ENCODE results near the gene UBE3B. TPM values are rescaled to one million over a fixed set of nuclear protein-coding genes. Genes with fewer than 3 reads are reported as not detected.

Gene UBE3B
- total and polyA plus RNA-seq, 2 donors (not counting 1 experiment from before 2014, with no cell fraction given), result 27.2 to 52.1 TPM

DNA sequence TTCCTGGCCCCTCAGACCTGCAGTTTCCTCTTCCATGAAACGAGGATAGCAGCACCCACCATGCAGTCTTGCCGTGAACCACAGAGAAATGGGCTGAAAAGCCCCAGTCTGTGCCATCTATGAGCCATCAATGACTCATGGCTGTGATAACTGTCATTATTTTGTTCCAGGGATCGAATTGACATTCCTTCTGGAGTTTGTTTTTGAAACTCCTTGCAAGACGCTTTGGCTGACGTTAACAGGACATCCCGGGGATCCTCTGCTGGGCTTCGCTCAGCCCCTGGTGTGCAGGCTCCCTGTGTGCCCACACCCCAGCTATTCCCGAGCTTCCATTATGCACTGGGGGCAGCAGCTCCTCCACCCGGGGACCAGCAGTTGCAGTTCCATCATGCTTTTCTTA, 62.1 kb downstream of the UBE3B start:
- H3K27ac Mint-ChIP-seq, result no peak overlapping the region

DNA sequence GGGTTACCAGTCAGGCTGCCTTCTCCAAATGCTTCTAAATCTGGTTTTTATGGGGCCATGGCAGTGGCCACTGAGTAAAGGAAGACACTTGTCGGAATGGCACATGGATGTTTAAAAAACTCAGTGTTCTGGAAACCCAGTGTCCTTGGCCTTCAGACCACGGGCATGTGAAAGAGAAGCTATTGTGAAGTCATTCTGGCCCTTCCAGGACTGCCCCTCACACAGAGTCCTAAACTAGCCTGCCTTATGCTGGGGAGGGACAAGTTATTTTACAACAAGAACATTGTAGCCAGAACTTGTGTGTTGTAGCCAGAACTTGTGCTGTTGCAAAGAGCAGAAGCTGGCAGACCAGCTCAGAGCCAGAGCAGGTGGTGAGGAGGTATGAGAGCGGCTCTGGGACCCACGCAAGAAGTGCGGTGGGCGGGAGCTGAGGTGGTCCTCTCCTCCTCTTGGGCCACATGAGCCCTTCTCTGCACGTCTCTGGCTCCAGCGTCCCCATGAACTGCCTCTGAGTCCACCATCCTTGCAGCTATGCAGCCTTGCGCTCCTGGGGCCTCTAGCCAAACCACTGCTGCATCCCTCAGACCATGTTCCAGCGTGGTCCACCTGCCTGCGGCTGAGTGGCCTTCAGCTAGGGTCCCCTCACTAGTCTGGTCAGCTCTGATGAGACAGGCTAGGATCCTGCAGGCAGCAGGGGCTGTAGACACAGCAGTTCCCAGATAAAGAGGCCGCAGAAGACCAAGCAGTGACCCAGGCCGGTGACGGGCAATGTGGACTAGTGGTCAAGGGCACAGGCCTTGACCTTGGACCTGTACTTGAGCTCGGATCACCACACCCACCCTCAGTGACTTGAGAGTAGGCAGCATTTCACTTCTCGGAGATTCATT, 63.3 kb downstream of the UBE3B start:
- H3K27ac Mint-ChIP-seq, result no peak overlapping the region
- ATAC-seq (ENCODE audit: low read depth) (no peak), DNase-seq (no peak)
- 93% methylated on average over 16 of the region's 16 CpGs for WGBS (ENCODE audit: insufficient coverage)
- H3K4me3 Mint-ChIP-seq, result no peak overlapping the region
- Histone ChIP-seq H3K27me3 (replicated peaks in 1 of 4; ENCODE audit: control extremely low read depth in 1 of 4, control insufficient read depth in 3 of 4, insufficient read depth in 4 of 4, low read length in 3 of 4) (no peaks in the 10 kb centered on the region), H3K4me3 (ENCODE audit: control extremely low read depth in 1 of 5, extremely low read depth in 1 of 5, insufficient read depth in 1 of 5, low read depth in 2 of 5, low read length in 4 of 5) (no peak overlapping the region), H3K79me2 (ENCODE audit: control insufficient read depth, insufficient read depth, low read length) (no peaks in the 10 kb centered on the region), H3K9ac (ENCODE audit: low read length) (no peak overlapping the region), H4K20me1 (ENCODE audit: control insufficient read depth, insufficient read depth, low read length, poor library complexity, severe bottlenecking) (no peaks in the 10 kb centered on the region), H3K36me3 (replicated peaks in 1 of 2; ENCODE audit: control extremely low read depth in 1 of 2, control insufficient read depth in 1 of 2, extremely low read depth in 1 of 2, insufficient read depth in 2 of 2, low read length in 1 of 2) (peaks cover 0 to 3% of the 10 kb centered on the region in 2 experiments), H3K4me2 (replicated peaks; ENCODE audit: low read depth, low read length, poor library complexity, severe bottlenecking) (no peak overlapping the region), H3K27ac (ENCODE audit: low read length in 2 of 2) (no peak overlapping the region), H3K9me3 (ENCODE audit: control extremely low read depth in 1 of 3, control insufficient read depth in 2 of 3, insufficient read depth in 1 of 3, low read length in 2 of 3) (no peaks in the 10 kb centered on the region), H3K4me1 (ENCODE audit: control insufficient read depth in 2 of 2, insufficient read depth in 2 of 2, low read length in 2 of 2) (no peaks in the 10 kb centered on the region), H2AFZ (ENCODE audit: insufficient read depth, low read depth, low read length, poor library complexity, severe bottlenecking) (no peak overlapping the region)
- intact Hi-C loops (cut with micrococcal nuclease), result no loop called here
- H3K9me3 Mint-ChIP-seq (ENCODE audit: insufficient read depth), result no peaks in the 10 kb centered on the region
- ChIA-PET CTCF (no interaction called here), POLR2A (no interaction called here)
- H3K27me3 Mint-ChIP-seq, result no peaks in the 10 kb centered on the region
- no peaks in the 10 kb centered on the region for H3K4me1 Mint-ChIP-seq
- TF ChIP-seq, protein P1, sequence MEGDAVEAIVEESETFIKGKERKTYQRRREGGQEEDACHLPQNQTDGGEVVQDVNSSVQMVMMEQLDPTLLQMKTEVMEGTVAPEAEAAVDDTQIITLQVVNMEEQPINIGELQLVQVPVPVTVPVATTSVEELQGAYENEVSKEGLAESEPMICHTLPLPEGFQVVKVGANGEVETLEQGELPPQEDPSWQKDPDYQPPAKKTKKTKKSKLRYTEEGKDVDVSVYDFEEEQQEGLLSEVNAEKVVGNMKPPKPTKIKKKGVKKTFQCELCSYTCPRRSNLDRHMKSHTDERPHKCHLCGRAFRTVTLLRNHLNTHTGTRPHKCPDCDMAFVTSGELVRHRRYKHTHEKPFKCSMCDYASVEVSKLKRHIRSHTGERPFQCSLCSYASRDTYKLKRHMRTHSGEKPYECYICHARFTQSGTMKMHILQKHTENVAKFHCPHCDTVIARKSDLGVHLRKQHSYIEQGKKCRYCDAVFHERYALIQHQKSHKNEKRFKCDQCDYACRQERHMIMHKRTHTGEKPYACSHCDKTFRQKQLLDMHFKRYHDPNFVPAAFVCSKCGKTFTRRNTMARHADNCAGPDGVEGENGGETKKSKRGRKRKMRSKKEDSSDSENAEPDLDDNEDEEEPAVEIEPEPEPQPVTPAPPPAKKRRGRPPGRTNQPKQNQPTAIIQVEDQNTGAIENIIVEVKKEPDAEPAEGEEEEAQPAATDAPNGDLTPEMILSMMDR (IDR thresholded peaks at IDR 0.05), result no peak
- no peak for TF ChIP-seq EZH2 (IDR thresholded peaks at IDR 0.05; ENCODE audit: borderline replicate concordance, insufficient read depth, low read depth, low read length, poor library complexity, severe bottlenecking)

More for the DNA sequence above, 62.1 kb downstream of the UBE3B start:
- H3K4me3 Mint-ChIP-seq, result no peak overlapping the region
- Histone ChIP-seq H3K4me2 (replicated peaks; ENCODE audit: low read depth, low read length, poor library complexity, severe bottlenecking) (no peak overlapping the region), H3K79me2 (ENCODE audit: control insufficient read depth, insufficient read depth, low read length) (no peaks in the 10 kb centered on the region), H4K20me1 (ENCODE audit: control insufficient read depth, insufficient read depth, low read length, poor library complexity, severe bottlenecking) (no peaks in the 10 kb centered on the region), H2AFZ (ENCODE audit: insufficient read depth, low read depth, low read length, poor library complexity, severe bottlenecking) (no peak overlapping the region), H3K36me3 (replicated peaks in 1 of 2; ENCODE audit: control extremely low read depth in 1 of 2, control insufficient read depth in 1 of 2, extremely low read depth in 1 of 2, insufficient read depth in 2 of 2, low read length in 1 of 2) (peaks cover 0 to 11% of the 10 kb centered on the region in 2 experiments), H3K27me3 (replicated peaks in 1 of 4; ENCODE audit: control extremely low read depth in 1 of 4, control insufficient read depth in 3 of 4, insufficient read depth in 4 of 4, low read length in 3 of 4) (no peaks in the 10 kb centered on the region), H3K4me3 (ENCODE audit: control extremely low read depth in 1 of 5, extremely low read depth in 1 of 5, insufficient read depth in 1 of 5, low read depth in 2 of 5, low read length in 4 of 5) (no peak overlapping the region), H3K9ac (ENCODE audit: low read length) (no peak overlapping the region), H3K27ac (ENCODE audit: low read length in 2 of 2) (no peak overlapping the region), H3K4me1 (ENCODE audit: control insufficient read depth in 2 of 2, insufficient read depth in 2 of 2, low read length in 2 of 2) (no peaks in the 10 kb centered on the region), H3K9me3 (ENCODE audit: control extremely low read depth in 1 of 3, control insufficient read depth in 2 of 3, insufficient read depth in 1 of 3, low read length in 2 of 3) (no peaks in the 10 kb centered on the region)
- no peak for DNase-seq
- no peaks in the 10 kb centered on the region for H3K27me3 Mint-ChIP-seq
- no peaks in the 10 kb centered on the region for H3K9me3 Mint-ChIP-seq (ENCODE audit: insufficient read depth)
- WGBS (ENCODE audit: insufficient coverage), result 73% methylated on average over 9 of the region's 9 CpGs
- ATAC-seq (ENCODE audit: low read depth), result no peak
- intact Hi-C loops (cut with micrococcal nuclease), result no loop called here
- TF ChIP-seq, protein P1 (IDR thresholded peaks at IDR 0.05), result no peak
- no peak for TF ChIP-seq EZH2 (IDR thresholded peaks at IDR 0.05; ENCODE audit: borderline replicate concordance, insufficient read depth, low read depth, low read length, poor library complexity, severe bottlenecking)
- no peaks in the 10 kb centered on the region for H3K4me1 Mint-ChIP-seq
- POLR2A ChIA-PET, result no interaction called here
- CTCF ChIA-PET, result no interaction called here

Measured in B cell (primary cell).